Ascending aorta (tissue), 2 donors: Measurements from ENCODE around the gene RHOA. TPM values are rescaled to one million over a fixed set of nuclear protein-coding genes. Genes with fewer than 3 reads are reported as not detected.
"Not testable (repeated sequence)": the region's sequence is repeated elsewhere in the genome, so short reads cannot be mapped to it uniquely, and the experiment has no call there.

ENCODE experiments used
- DNase-seq, 2 donors: peaks; one replicate each; pipeline ENCODE4 v3.0.0-alpha.2; 2019; ENCODE audit warnings: low spot score in 2 of 2
- H3K27ac ChIP-seq, 2 donors: fragments of 200-600 bp; sonication (generic); one replicate each; pipeline ENCODE4 v1.5.1; 2016 to 2017; ENCODE audit warnings: mild to moderate bottlenecking in 1 of 2
- H3K27me3 ChIP-seq: fragments of 200-600 bp; sonication (generic); one replicate; pipeline ENCODE4 v1.5.1; 2017
- H3K36me3 ChIP-seq, 2 donors: fragments of 200-600 bp; sonication (generic); one replicate each; pipeline ENCODE4 v1.5.1; 2016
- H3K4me1 ChIP-seq, 2 donors: fragments of 200-600 bp; sonication (generic); one replicate each; pipeline ENCODE4 v1.5.1; 2016 to 2017; ENCODE audit warnings: mild to moderate bottlenecking in 1 of 2
- H3K4me3 ChIP-seq, 2 donors: fragments of 200-600 bp; sonication (generic); one replicate each; pipeline ENCODE4 v1.5.1; 2016 to 2017; ENCODE audit warnings: mild to moderate bottlenecking in 1 of 2
- H3K9me3 ChIP-seq, 2 donors: fragments of 200-600 bp; sonication (generic); one replicate each; pipeline ENCODE4 v1.5.1; 2016
- intact Hi-C: fragments of 100-400 bp; cut with DNase I; formaldehyde crosslinking; loops from one replicate; pipeline ENCODE4 v1.15.1; 2023
- total RNA-seq: library from RNA; depleted of rRNA; stranded (reverse); fragments of >200 nt; gene quantifications from one replicate; pipeline ENCODE4 v1.1.0, GENCODE V29; 2016
- TF ChIP-seq, protein P1 (sequence below), 3 experiments: fragments of 200-600 bp in 2 of 3; fragments of 450-650 bp in 1 of 3; sonication (generic) in 2 of 3; IDR thresholded peaks; one replicate each; pipeline ENCODE4 v1.5.1; 2016 to 2019; ENCODE audit warnings: antibody characterized with exemption in 3 of 3, mild to moderate bottlenecking in 1 of 3, moderate library complexity in 1 of 3

The RHOA gene
- total RNA-seq, 1 donor from 2014 or later, result 426 TPM

- peak within 1 kb of the TSS; percentile 75 to 85 for H3K4me3 ChIP-seq
- H3K4me1 ChIP-seq, result peaks cover 4 to 17% of the 10 kb centered on the region in 2 donors
- H3K36me3 ChIP-seq, result peaks cover 7 to 12% of the 10 kb centered on the region in 2 donors
- no peaks in the 10 kb centered on the region for H3K9me3 ChIP-seq
- peak within 1 kb of the TSS; percentile 93 to 98 for H3K27ac ChIP-seq
- DNase-seq, result peak; percentile 63 to 94
- TF ChIP-seq, protein P1, sequence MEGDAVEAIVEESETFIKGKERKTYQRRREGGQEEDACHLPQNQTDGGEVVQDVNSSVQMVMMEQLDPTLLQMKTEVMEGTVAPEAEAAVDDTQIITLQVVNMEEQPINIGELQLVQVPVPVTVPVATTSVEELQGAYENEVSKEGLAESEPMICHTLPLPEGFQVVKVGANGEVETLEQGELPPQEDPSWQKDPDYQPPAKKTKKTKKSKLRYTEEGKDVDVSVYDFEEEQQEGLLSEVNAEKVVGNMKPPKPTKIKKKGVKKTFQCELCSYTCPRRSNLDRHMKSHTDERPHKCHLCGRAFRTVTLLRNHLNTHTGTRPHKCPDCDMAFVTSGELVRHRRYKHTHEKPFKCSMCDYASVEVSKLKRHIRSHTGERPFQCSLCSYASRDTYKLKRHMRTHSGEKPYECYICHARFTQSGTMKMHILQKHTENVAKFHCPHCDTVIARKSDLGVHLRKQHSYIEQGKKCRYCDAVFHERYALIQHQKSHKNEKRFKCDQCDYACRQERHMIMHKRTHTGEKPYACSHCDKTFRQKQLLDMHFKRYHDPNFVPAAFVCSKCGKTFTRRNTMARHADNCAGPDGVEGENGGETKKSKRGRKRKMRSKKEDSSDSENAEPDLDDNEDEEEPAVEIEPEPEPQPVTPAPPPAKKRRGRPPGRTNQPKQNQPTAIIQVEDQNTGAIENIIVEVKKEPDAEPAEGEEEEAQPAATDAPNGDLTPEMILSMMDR (IDR thresholded peaks at IDR 0.05), result peak; percentile 35 to 47 (median 47)
- intact Hi-C loops, result loop anchor here (1.0 to 5.0 kb wide), 3 partner anchors 17 to 109 kb away; partner anchors contain the start of genes RHOA and TCTA
- no peaks in the 10 kb centered on the region for H3K27me3 ChIP-seq
Observed at GRCh38 chr3:49339941-49340800, 71.6 kb downstream of the RHOA start, which contains the start of gene USP4. USP4 (minus strand) TSS chr3:49340053; CDS start chr3:49340024, 29 bp downstream.

DNA sequence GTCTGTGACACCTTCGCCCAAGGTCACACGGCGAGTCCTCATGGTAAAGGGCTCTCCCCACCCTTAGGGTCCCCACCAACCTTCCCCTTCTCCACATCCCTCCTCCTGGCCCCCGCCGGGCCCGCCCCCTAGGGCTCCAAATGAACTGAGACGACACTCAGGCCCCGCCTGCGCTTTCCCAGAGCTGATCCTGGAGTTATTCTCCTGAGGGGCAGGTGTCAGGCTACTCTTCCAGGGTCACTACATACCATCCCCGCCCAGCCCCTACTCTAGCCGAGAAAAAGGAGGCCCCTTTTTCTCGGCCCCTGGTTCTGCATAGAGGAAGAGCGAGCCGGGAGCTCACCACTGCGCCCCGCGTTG is 72.2 kb downstream of the RHOA start:
- no peaks in the 10 kb centered on the region for H3K27me3 ChIP-seq
- H3K4me1 ChIP-seq, result peaks cover 4 to 14% of the 10 kb centered on the region in 2 donors
- intact Hi-C loops, result no loop called here
- peak in 1 of 2 donors; percentile 70 for DNase-seq
- TF ChIP-seq, protein P1 (IDR thresholded peaks at IDR 0.05), result no peak
- H3K27ac ChIP-seq, result peak overlapping the region; percentile 93 to 98
- peaks cover 13 to 18% of the 10 kb centered on the region in 2 donors for H3K36me3 ChIP-seq
- H3K4me3 ChIP-seq, result peak overlapping the region; percentile 75 to 85
- no peaks in the 10 kb centered on the region for H3K9me3 ChIP-seq

- peaks cover 49 to 63% of the 10 kb centered on the region in 2 donors for H3K36me3 ChIP-seq
Observed at GRCh38 chr3:49333916-49334633, 77.7 kb downstream of the RHOA start.

GRCh38 chr3:49333091-49333490 is 78.7 kb downstream of the RHOA start:
- H3K9me3 ChIP-seq, result no peaks in the 10 kb centered on the region
- DNase-seq, result no peak
- intact Hi-C loops, result no loop called here
- TF ChIP-seq, protein P1 (IDR thresholded peaks at IDR 0.05), result no peak
- H3K27ac ChIP-seq, result no peak overlapping the region
- H3K27me3 ChIP-seq, result no peaks in the 10 kb centered on the region
- H3K4me3 ChIP-seq, result no peak overlapping the region
- H3K4me1 ChIP-seq, result no peaks in the 10 kb centered on the region
- H3K36me3 ChIP-seq, result peaks cover 59 to 72% of the 10 kb centered on the region in 2 donors

More at GRCh38 chr3:49333916-49334633, 77.7 kb downstream of the RHOA start:
- Histone ChIP-seq H3K27me3 (no peaks in the 10 kb centered on the region), H3K4me1 (peaks cover 0 to 6% of the 10 kb centered on the region in 2 donors), H3K27ac (no peak overlapping the region), H3K4me3 (no peak overlapping the region), H3K9me3 (no peaks in the 10 kb centered on the region)
- intact Hi-C loops, result no loop called here
- TF ChIP-seq, protein P1 (IDR thresholded peaks at IDR 0.05), result no peak
- DNase-seq, result no peak

DNA sequence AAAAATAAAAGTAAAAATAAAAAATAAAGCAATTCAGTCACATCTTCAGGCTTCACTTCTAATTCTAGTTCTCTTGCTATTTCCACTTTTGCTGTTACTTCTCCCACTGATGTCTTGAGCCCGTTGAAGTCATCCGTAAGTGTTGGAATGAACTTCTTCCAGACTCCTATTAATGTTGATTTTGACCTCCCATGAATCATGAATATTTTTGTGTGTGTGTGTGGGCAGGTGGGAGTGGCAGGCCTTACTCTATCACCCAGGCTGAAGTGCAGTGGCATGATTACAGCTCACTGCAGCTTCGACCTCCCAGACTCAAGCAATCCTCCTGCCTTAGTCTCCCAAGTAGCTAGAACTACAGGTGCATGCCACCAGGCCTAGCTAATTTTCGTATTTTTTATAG is 82.6 kb downstream of the RHOA start:
- intact Hi-C loops, result no loop called here
- TF ChIP-seq, protein P1 (IDR thresholded peaks at IDR 0.05), result no peak
- Histone ChIP-seq H3K9me3 (no peaks in the 10 kb centered on the region), H3K4me3 (no peak overlapping the region), H3K36me3 (peaks cover 75 to 92% of the 10 kb centered on the region in 2 donors), H3K4me1 (no peaks in the 10 kb centered on the region), H3K27me3 (no peaks in the 10 kb centered on the region), H3K27ac (no peak overlapping the region)
- DNase-seq, result no peak

DNA sequence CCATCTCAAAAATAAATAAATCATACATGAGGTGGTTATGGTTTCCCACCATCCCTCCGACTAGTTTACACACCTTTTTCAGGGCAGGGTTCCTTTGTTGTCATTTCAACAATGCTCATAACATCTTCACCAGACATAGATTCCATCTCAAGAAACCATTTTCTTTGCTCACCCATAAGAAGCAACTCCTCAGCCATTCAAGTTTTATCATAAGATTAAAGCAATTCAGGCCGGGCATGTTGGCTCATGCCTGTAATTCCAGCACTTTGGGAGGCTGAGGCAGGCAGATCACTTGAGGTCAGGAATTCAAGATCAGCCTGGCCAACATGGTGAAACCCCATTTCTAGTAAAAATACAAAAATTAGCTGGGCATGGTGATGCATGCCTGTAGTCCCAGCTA is 83.4 kb downstream of the RHOA start:
- H3K9me3 ChIP-seq, intact Hi-C loops, H3K27me3 ChIP-seq, DNase-seq, H3K4me3 ChIP-seq, H3K27ac ChIP-seq, H3K4me1 ChIP-seq: not testable (repeated sequence)
- H3K36me3 ChIP-seq, result peaks cover 74 to 92% of the 10 kb centered on the region in 2 donors
